WTC11 (cell line): ENCODE results near the gene GNMT.

Experiments used
- CREB1 ChIP-seq: sonication (generic); formaldehyde crosslinking; IDR thresholded peaks from 2 replicates; pipeline ENCODE4 v1.8.0; 2023; ENCODE audit warnings: mild to moderate bottlenecking, missing genetic modification reagents
- CREM ChIP-seq: sonication (generic); formaldehyde crosslinking; IDR thresholded peaks from 2 replicates; pipeline ENCODE4 v1.8.1; 2022; ENCODE audit warnings: mild to moderate bottlenecking, missing genetic modification reagents, moderate library complexity
- ELF4 ChIP-seq: sonication (generic); formaldehyde crosslinking; IDR thresholded peaks from 2 replicates; pipeline ENCODE4 v1.8.1; 2022; ENCODE audit warnings: low read depth, mild to moderate bottlenecking, moderate library complexity, missing genetic modification reagents
- MXD4 ChIP-seq: fragments of 250-450 bp; sonication (Bioruptor Pico); IDR thresholded peaks from 2 replicates; pipeline ENCODE4 v1.8.0; 2021; ENCODE audit warnings: mild to moderate bottlenecking, moderate library complexity, borderline replicate concordance
- NR3C1 ChIP-seq: sonication (generic); formaldehyde crosslinking; conservative IDR thresholded peaks from 2 replicates; pipeline ENCODE4 v1.8.1; 2023; ENCODE audit warnings: low read depth, mild to moderate bottlenecking, missing genetic modification reagents
- SP1 ChIP-seq: sonication (generic); formaldehyde crosslinking; conservative IDR thresholded peaks from 2 replicates; pipeline ENCODE4 v1.8.1; 2022; ENCODE audit warnings: missing genetic modification reagents
- TCF7 ChIP-seq: sonication (generic); formaldehyde crosslinking; IDR thresholded peaks from 2 replicates; pipeline ENCODE4 v1.8.0; 2022; ENCODE audit warnings: mild to moderate bottlenecking, low read depth, missing genetic modification reagents, moderate library complexity
- ZNF423 ChIP-seq: fragments of 250-450 bp; sonication (Bioruptor Pico); IDR thresholded peaks from 2 replicates; pipeline ENCODE4 v2.1.2; 2022; ENCODE audit warnings: mild to moderate bottlenecking, moderate library complexity
- TF ChIP-seq, protein P1 (sequence below): fragments of 200-600 bp; IDR thresholded peaks from 2 replicates; pipeline ENCODE4 v1.8.0; 2022; ENCODE audit warnings: antibody characterized with exemption
- TF ChIP-seq, protein P2 (sequence below): sonication (generic); formaldehyde crosslinking; IDR thresholded peaks from 2 replicates; pipeline ENCODE4 v1.8.0; 2022; ENCODE audit warnings: mild to moderate bottlenecking, missing genetic modification reagents
- TF ChIP-seq, protein P3 (sequence below): sonication (generic); formaldehyde crosslinking; conservative IDR thresholded peaks from 2 replicates; pipeline ENCODE4 v1.8.1; 2023; ENCODE audit warnings: mild to moderate bottlenecking, low read depth, missing genetic modification reagents, moderate library complexity

DNA sequence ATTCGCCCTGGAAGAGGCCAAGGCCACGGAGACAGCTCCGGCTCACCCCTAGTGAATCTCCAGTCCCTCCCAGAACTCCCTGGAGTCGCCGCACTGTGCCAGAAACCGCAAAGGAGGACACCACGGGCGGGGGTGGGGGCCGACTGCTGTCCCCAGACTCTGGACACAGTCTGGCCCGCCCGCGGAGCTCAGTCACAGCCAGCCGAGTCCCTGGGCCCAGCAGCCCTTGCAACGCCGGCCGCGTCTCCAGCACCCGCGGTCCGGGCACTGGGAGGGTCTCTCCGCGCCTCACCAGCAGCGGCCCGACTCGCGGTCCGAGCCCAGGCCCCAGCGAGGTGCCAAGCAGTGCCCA is 17.9 kb downstream of the GNMT start:
- TF ChIP-seq, protein P1, sequence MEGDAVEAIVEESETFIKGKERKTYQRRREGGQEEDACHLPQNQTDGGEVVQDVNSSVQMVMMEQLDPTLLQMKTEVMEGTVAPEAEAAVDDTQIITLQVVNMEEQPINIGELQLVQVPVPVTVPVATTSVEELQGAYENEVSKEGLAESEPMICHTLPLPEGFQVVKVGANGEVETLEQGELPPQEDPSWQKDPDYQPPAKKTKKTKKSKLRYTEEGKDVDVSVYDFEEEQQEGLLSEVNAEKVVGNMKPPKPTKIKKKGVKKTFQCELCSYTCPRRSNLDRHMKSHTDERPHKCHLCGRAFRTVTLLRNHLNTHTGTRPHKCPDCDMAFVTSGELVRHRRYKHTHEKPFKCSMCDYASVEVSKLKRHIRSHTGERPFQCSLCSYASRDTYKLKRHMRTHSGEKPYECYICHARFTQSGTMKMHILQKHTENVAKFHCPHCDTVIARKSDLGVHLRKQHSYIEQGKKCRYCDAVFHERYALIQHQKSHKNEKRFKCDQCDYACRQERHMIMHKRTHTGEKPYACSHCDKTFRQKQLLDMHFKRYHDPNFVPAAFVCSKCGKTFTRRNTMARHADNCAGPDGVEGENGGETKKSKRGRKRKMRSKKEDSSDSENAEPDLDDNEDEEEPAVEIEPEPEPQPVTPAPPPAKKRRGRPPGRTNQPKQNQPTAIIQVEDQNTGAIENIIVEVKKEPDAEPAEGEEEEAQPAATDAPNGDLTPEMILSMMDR: no peak
- TF ChIP-seq SP1 (CRISPR knock-in tag): no peak
- TF ChIP-seq CREB1 (CRISPR knock-in tag): no peak
- TF ChIP-seq ZNF423: no peak
- no peak for TF ChIP-seq TCF7 (CRISPR knock-in tag)
- TF ChIP-seq, protein P2, sequence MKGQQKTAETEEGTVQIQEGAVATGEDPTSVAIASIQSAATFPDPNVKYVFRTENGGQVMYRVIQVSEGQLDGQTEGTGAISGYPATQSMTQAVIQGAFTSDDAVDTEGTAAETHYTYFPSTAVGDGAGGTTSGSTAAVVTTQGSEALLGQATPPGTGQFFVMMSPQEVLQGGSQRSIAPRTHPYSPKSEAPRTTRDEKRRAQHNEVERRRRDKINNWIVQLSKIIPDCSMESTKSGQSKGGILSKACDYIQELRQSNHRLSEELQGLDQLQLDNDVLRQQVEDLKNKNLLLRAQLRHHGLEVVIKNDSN (CRISPR knock-in tag): no peak
- TF ChIP-seq, protein P3, sequence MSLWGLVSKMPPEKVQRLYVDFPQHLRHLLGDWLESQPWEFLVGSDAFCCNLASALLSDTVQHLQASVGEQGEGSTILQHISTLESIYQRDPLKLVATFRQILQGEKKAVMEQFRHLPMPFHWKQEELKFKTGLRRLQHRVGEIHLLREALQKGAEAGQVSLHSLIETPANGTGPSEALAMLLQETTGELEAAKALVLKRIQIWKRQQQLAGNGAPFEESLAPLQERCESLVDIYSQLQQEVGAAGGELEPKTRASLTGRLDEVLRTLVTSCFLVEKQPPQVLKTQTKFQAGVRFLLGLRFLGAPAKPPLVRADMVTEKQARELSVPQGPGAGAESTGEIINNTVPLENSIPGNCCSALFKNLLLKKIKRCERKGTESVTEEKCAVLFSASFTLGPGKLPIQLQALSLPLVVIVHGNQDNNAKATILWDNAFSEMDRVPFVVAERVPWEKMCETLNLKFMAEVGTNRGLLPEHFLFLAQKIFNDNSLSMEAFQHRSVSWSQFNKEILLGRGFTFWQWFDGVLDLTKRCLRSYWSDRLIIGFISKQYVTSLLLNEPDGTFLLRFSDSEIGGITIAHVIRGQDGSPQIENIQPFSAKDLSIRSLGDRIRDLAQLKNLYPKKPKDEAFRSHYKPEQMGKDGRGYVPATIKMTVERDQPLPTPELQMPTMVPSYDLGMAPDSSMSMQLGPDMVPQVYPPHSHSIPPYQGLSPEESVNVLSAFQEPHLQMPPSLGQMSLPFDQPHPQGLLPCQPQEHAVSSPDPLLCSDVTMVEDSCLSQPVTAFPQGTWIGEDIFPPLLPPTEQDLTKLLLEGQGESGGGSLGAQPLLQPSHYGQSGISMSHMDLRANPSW (CRISPR knock-in tag): no peak
- TF ChIP-seq NR3C1 (CRISPR knock-in tag): no peak
- no peak for TF ChIP-seq CREM (CRISPR knock-in tag)
- no peak for TF ChIP-seq ELF4 (CRISPR knock-in tag)
- no peak for TF ChIP-seq MXD4
